GM18507 (cell line): ENCODE data around the gene AMMECR1.
"Not testable (repeated sequence)": the region's sequence is repeated elsewhere in the genome, so short reads cannot be mapped to it uniquely, and the experiment has no call there.

Experiments used
- DNase-seq: peaks from one replicate; pipeline ENCODE4 v3.0.0; 2011; ENCODE audit warnings: low read depth; ENCODE audit not compliant: insufficient read length; ENCODE audit errors: extremely low spot score
- FAIRE-seq: peaks from 2 replicates; lab custom pipeline; 2011; peaks lifted over from hg19 to GRCh38; lab: Jason Lieb, UNC

AMMECR1 gene

DNA sequence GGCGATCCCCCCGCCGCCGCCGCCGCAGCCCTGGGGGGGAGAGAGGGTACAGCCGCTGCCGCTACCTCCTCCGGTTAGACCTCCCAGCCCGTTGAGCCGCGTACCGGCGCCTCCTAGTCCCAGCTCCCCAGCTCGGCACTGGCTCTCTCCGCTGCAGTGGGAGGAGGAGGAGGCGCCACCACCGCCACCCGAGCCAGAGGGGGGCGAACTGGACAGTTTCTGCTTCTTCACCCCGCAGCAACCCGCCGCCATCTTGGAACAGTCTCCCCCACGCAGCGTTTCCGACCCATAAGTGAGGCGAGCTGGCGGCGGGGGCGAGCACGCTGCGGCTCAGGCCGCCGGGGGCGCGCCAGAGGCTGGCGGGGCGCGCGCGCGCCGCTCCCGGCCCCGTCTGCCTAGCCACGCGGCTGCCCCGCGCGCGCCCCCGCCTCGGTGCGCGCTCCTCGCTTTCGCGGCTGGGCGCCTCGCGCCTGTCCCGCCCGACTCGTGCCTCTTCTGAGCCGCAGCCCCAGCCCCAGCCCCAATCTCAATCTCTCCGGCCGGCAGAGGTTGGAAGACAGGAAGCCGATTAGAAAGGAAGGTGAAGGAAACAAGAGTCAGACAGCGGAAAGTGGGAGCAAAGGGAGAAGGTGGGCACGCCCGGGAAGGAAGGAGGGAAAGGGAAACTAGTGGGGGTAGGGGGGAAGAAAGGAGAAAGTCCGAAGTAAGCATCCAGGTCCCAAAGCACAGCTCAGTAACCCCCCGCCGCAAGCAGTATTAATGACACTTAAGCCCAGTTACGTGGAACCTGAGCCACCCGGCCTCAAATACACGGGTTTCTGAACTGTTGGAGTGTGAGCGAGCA is at the start of gene AMMECR1:
AMMECR1 (minus strand) TSS at position 266 of the 844 bp plus-strand sequence; CDS start at position 252, 14 bp downstream.
- FAIRE-seq = peak; percentile 93
- peak; percentile 39 for DNase-seq

DNA sequence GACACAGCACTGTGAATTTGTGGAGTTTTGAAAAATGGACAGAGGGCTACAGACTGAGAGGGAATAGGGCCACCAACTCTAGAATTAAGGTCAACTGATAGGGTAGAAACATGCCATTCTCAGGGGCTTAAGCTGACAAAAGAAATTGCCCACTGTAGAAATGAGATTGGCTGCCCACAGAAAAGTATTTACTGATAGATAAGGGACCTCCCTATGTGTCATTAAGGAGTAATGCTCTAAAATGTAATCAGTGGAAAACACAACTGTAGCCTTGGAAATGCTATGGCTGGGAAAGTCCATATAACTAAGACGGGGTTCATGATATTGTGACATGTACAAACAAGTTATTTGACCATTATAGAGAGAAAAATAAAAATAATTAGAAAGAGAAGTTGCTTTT is 45.4 kb upstream of the AMMECR1 start:
- DNase-seq (no peak), FAIRE-seq (no peak)

DNA sequence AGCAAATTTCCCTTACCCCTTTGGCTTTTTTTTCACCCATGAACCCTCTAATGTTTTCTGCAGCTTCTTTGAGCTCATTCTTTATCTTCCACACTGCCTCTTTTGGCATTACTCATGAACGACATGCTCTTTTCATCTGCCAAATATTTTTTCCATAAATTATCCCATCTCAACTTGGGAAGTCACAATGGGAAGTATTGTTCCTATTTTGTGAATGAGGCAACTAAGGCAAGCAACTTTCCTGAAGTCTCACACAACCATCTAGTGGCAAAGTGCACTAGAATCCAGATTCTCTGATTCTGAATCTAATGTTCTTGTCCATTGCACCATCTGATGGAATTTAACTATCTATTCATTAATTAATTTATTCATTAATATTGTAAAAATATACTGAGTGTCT is 41.4 kb upstream of the AMMECR1 start:
- DNase-seq (no peak), FAIRE-seq (no peak)

DNA sequence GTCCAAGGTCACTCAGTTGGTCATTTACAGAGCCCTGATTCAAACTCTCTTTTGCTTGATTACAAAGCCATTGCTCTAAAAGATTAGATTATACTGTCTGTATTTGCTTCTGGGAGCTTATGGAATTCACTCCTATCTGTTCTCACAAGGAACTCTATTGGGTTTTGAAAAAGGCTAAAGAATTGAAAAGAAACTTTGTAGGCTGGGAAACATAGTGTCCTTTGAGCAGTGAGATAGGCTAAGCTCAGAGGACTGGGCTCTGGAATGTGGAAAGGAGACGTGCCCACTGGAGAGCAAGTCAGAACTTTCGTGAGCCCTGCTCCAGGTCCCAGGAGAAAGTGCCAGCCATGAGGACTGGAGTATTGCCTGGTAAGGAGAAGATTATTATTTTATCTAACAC is 40.7 kb upstream of the AMMECR1 start, which contains the start of gene RTL9:
RTL9 (plus strand) TSS at position 301 of the 400 bp plus-strand sequence. CDS start 91,770 bp downstream, outside the sequence.
- no peak for DNase-seq
- FAIRE-seq = no peak

DNA sequence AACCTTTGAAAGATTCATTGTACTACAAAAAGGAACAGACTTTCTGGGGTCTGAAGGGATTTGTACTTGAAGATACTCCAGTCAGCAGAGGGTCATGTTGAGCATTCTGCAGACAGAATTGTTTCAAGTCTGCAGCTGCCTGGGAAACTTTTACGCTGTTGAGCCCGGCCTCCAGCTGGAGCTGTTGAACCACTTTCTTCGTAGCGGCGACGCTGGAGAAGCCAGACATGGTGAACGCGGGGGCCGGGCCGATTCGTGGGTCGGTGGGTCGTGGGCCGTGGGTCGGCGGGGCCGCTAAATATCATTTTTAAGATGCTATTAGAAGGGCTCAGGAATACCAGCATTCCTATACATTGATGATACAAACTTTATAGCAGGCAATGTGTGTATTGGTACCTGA is 28.8 kb upstream of the AMMECR1 start:
- DNase-seq = no peak
- FAIRE-seq = no peak

DNA sequence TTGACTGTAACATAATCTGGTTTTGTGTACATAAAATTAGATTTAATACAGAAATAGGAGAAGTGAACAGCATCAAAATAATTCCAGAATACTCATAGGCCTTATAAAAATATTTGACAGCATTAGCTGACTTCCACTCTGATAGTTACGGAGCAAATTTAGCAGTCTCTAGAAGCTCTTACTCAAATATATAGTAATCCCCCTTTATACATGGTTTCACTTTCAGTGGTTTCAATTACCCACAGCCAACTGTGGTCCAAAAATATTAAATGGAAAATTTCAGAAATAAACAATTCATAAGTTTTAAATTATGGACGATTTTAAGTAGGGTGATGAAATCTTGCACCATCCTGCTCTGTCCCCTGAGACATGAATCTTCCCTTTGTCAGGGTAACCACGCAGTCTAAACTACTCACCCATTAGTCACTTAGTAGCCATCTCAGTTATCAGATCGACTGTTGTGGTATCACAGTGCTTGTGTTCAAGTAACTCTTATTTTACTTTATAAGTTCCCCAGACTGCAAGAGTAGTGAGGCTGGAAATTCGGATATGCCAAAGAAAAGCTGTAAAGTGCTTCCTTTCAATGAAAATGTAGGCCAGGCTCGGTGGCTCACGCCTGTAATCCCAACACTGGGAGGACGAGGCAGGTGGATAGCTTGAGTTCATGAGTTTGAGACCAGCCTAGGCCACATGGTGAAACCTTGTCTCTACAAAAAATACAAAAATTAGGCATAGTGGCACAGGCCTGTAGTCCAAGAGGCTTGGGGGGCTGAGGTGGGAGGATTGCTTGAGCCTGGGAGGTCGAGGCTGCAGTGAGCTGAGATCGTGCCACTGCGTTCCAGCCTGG is 23.5 kb upstream of the AMMECR1 start:
- DNase-seq (no peak), FAIRE-seq (peak; percentile 53)

DNA sequence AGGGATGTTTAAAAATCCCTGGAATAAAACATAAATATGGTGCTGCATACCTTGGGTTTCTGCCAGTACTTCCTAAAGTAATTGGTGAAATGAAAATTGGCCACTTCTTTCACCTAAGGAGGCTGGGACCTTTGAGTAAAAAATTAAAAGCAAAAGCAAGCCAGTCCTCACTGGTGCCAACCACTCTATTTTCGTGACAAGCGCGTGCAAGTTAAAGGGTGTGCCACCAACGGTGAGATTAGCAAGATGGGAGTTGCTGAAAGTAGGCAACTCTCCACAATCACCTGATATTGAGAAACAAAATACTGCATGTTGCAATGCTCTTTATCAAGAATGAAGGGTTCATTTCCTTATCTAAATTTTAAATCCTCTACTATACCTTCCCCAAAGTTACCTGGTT is 21.1 kb upstream of the AMMECR1 start:
- DNase-seq (no peak), FAIRE-seq (no peak)

DNA sequence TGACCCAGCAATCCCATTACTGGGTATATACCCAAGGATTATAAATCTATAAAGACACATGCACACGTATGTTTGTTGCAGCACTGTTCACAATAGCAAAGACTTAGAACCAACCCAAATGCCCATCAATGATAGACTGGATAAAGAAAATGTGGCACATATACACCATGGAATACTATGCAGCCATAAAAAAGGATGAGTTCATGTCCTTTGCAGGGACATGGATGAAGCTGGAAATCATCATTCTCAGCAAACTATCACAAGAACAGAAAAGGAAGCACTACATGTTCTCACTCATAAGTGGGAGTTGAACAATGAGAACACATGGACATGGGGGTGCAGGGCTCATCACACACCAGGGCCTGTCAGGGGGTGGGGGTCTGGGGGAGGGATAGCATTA is 15.6 kb upstream of the AMMECR1 start:
- FAIRE-seq, DNase-seq: not testable (repeated sequence)

DNA sequence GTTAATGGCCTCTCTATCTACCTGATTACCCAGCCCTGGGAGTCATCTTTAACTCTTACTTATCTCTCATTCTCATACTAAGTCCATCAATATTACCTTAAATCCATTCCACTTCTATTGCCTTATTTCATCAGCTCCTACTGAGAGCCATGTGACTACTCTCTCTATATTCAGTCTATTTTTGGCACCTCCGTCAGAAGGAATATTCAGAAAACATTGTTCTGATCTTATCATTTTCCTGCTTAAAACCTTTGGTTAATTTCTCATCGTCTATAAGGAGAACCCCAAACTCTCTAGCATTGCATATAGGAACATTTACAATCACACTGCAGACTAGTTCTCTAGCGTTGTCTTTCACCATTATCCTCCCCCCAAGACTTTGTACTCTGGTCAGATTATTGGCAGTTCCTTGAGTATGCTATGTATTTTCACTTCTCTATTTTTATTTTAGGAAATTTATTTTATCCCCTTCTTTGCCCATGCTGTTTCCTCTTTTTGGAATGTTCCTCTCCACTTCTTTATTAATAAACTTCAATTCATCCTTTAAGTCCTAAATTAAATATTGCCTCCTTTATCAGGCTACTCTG is 13.7 kb upstream of the AMMECR1 start:
- DNase-seq (no peak), FAIRE-seq (peak; percentile 15)

DNA sequence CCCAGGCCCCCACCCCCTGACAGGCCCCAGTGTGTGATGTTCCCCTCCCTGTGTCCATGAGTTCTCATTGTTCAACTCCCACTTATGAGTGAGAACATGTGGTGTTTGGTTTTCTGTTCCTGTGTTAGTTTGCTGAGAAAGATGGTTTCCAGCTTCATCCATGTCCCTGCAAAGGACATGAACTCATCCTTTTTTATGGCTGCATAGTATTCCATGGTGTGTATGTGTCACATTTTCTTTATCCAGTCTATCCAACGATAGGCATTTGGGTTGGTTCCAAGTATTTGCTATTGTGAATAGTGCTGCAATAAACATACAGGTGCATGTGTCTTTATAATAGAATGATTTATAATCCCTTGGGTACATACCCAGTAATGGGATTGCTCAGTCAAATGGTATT is 10.7 kb upstream of the AMMECR1 start:
- not testable (repeated sequence) for FAIRE-seq, DNase-seq

DNA sequence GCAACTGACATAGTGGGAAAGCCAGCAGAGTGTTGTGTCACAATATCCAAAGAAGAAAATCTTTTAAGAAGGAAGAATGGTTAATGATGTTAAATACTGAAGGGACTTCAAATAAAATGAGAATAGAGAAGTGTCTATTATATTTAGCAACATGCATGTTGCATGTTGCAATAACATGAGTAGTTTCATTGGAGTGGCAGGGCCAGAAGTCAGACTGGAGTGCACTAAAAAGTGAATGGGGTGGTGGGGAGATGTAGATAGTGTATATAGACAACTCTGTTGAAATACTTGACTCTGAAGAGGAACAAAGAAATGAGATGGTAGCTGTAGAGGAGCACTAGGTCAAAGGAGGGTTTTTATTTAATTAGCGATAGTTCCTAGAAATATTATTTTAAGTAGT is 9.5 kb upstream of the AMMECR1 start:
- FAIRE-seq = no peak
- no peak for DNase-seq

DNA sequence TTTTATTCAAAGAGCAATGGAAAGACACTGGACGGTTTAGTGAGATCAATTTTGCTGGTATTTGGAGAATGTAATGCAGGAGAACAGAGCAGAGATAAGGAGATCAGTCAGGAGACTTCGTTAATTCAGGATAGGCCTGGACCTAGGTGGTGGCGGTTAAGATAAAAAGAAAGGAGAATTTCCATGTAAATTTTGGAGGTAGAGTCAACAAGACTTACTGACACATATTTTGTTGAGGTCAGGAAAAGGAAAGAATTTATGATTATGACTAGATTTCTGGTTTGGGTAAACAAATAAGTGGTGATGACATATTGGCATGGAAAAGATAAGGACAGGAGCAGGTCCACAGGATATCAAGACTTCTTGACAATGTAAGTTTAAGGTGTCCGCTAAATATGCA is 8.8 kb upstream of the AMMECR1 start:
- no peak for DNase-seq
- no peak for FAIRE-seq

DNA sequence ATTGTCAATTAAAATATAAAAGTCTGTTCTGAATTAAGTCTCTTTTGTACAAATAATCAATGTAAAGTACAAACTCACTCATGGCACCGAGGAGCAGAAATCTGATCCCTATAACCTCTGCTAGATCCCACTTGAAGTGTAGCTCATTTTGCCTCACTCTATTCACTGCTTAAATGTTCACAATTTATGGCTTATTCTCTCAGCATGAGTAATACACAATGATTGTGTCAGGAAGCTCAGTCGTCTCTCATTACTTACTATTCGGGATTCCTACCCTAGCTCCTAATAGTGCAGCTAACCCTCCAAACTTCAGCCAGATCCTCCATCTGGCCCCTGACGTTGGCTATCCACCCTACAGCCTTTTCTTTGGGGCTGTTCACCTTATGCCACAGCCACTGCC is 4.7 kb upstream of the AMMECR1 start:
- FAIRE-seq (no peak), DNase-seq (no peak)

DNA sequence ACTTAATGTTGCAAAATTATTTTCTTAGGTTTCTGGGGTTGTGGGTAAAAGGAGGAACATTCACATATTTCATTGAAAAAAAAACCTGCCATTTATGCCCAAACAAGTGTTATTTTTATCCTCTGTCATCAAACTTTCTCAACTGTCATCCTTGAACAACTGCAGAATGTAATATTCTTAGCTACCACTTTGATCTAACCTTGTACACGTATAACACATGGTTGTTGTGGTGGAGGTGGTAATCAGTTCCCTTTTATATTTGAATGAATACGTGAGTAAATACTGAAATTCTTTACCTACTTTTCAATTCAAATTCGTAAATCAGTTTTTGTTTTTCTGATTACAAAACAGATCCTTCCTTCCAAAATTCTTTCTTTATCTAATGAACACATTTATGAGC is 3.8 kb upstream of the AMMECR1 start:
- DNase-seq (no peak), FAIRE-seq (no peak)

DNA sequence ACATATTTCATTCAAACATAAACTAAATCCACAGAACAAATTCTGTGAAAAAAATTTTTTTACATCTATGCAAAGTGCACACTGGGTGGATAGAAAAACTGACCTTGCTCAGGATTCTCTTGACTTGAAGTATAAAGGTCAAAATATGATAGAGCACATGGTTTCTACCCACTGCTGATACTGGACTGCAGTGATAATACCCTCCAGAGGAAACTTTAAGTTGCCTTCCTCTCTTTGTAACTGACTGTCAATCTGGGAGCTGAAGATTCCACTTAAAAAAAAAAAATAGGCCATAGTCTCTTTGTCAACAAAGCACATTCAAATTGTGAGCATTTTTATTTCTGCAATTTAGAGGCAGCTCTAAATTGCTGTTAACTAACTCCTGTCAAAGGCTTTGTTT is 3.2 kb upstream of the AMMECR1 start:
- FAIRE-seq (no peak), DNase-seq (no peak)

DNA sequence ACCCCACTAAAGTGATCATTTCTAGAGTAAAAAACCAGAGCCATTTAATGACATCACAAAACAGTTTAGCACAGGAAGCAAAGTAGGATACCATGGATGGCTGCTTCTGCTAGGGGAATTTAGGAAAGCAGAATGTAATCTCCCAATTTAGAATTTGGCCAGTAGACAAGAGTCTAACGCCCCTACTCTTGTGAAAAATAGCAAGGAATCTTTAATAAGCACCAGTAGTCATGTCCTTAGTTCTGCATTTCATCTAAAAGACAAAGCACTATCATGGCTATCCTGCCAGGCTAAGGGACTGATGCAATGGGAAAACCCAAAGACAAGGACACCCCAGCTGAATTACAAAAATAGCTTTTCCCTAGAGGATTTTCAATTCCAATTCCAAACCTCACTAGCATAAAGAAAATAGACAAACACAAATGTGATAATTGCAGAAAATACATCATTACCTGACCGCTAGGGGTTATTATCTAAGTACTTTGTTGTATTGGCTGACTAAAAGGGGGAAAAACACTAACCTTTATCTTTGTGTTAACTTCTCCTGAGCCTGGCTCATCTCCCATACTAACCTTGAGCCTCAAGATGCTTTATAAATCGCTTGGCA is 2.6 kb upstream of the AMMECR1 start:
- DNase-seq (no peak), FAIRE-seq (no peak)

DNA sequence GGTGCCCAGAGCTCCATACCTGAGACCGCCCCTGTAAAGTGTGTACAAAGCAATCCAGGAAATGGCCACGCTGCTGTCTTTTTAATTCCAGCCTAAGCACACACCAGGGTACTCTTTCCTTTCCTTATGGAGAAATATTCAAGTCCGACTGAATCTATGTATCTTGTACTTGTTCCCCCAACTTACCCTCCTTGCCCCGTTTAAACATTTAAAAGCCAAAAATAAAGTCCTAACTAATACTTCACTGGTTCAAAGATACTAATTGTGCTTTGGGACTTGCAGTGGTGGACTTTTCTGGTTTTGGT is 731 bp upstream of the AMMECR1 start:
- FAIRE-seq (no peak), DNase-seq (no peak)

DNA sequence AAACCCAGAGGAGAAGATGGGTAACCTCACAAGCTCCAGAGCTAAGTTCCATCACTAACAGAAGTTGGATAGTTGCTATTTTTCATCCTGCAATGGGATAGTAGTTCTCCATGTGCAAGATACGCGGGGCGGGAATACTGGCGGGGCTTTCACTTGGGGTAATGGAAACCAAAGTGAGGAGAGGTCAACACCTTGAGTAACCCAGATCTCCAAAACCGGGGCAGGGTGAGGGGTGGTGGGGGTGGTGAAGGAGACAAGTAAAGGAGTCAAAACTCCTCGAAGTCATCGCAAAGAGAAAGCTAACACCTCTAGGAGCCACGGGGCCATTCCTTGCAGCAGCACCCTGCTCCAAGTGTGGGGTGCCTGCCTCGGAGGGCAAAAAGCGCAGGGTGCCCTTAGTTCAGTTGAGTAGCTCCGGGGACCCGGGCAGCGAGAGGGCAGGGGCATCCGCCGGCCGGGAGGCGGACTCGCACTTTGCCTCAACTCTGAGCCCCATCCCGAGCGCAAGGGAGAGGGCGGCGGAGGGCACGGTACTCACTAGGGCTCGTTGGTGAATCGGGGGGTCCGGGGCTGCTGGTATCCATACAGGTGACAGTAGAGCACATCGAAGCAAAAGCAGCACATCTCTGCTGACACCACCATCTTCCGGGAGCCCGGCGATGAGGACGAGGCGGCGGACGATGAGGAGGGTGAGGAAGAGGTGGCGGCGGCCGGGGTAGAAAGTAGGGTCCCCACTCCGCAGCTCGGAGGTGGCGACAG is 645 bp downstream of the AMMECR1 start:
- DNase-seq (no peak), FAIRE-seq (peak; percentile 42)

DNA sequence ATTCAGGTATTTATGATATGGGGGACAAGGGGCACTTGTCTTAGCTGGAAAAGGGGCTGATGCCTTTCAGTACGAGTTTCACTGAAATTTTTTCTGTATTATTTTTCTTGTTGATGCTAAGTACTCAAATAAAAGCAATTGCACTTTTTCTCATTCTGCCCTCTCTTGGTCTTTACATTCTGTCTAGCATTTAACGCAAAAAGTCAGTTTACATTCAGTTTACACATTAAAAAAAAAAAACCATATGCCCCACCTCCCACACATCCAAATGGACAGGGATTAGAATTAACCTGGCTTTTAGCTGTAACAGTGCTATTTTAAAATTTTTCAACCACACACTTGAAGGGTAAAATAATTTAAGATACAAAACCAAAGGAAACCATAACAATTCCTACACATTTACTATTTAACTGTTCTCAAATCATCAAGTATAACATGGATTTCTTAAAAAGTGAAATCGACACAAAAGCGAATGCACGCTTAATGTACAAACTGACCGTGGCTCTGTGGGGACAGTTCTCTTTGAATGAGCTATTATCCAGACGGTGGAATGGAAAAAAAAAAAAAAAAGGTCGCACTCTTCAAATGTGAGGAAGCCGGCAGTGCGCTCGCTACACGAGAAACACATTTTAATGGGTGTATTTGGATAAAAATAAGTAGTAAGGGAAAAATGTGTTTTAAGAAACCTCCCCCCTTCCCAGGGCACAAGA is 1.4 kb downstream of the AMMECR1 start:
- no peak for DNase-seq
- FAIRE-seq = no peak
